Upper lobe of right lung (tissue), 1 donor: ENCODE data around the gene LRRFIP2. TPM values are rescaled to one million over a fixed set of nuclear protein-coding genes. Genes with fewer than 3 reads are reported as not detected.
A peak's percentile ranks its signal among the peaks of the same experiment; 100 is the strongest.

Source experiments
- ATAC-seq: fragments of 200-7000 bp; cut with Tn5 transposase; one replicate; pipeline ENCODE4 v1.9.1; 2020; ENCODE audit warnings: mild to moderate bottlenecking, moderate library complexity
- DNase-seq: peaks from one replicate; pipeline ENCODE4 v3.0.0-alpha.2; 2020
- H3K27ac ChIP-seq: fragments of 200-600 bp; one replicate; pipeline ENCODE4 v1.8.0; 2022
- H3K27me3 ChIP-seq: fragments of 200-600 bp; one replicate; pipeline ENCODE4 v1.8.0; 2022; ENCODE audit warnings: mild to moderate bottlenecking
- H3K36me3 ChIP-seq: fragments of 200-600 bp; one replicate; pipeline ENCODE4 v1.8.0; 2022
- H3K4me1 ChIP-seq: fragments of 200-600 bp; one replicate; pipeline ENCODE4 v1.8.0; 2022
- H3K4me3 ChIP-seq: fragments of 200-600 bp; one replicate; pipeline ENCODE4 v1.8.0; 2022; ENCODE audit warnings: mild to moderate bottlenecking
- H3K9me3 ChIP-seq: fragments of 200-600 bp; one replicate; pipeline ENCODE4 v1.8.0; 2022
- intact Hi-C: fragments of 100-400 bp; cut with DNase I; formaldehyde crosslinking; loops from one replicate; pipeline ENCODE4 v1.11.0; 2022
- total RNA-seq: library from RNA; stranded (reverse); fragmentation: NEBNext Ultra II Directional; extraction: Animal tissue kit (Norgen Biotek cat#: 25700); gene quantifications from one replicate; pipeline ENCODE4 v1.2.1, GENCODE V29; 2021
- TF ChIP-seq, protein P1 (sequence below): fragments of 200-600 bp; IDR thresholded peaks from one replicate; pipeline ENCODE4 v1.8.0; 2022; ENCODE audit warnings: antibody characterized with exemption
- donor health status: DM: no; HTN: yes; CAD: no; lungs with severe emphysema.

The LRRFIP2 gene
- total RNA-seq, 1 donor from 2014 or later, result 50.3 TPM

DNA sequence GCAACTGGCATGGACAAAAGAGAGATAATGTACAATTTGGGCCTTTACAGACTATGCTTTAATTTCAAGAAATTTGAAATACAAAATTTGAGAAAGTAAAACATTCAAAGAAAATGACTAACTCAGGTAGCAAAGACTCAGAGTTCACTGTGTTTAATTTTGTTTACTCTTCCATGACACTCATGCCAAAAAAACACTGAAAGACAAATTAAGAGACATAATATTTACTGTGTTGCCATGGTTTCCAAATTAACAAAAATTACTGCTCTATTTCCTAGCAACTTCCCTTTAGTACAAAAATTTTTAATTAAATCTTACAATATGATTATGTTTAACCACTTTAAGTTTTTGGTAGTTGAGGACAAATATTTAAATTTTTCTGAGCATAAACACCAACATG is 29.6 kb downstream of the LRRFIP2 start:
- Histone ChIP-seq H3K9me3 (no peaks in the 10 kb centered on the region), H3K27me3 (no peaks in the 10 kb centered on the region), H3K36me3 (peaks cover 22% of the 10 kb centered on the region), H3K4me1 (peaks cover 24% of the 10 kb centered on the region), H3K27ac (peak overlapping the region; percentile 40), H3K4me3 (no peak overlapping the region)
- ATAC-seq, result no peak
- no peak for DNase-seq
- TF ChIP-seq, protein P1, sequence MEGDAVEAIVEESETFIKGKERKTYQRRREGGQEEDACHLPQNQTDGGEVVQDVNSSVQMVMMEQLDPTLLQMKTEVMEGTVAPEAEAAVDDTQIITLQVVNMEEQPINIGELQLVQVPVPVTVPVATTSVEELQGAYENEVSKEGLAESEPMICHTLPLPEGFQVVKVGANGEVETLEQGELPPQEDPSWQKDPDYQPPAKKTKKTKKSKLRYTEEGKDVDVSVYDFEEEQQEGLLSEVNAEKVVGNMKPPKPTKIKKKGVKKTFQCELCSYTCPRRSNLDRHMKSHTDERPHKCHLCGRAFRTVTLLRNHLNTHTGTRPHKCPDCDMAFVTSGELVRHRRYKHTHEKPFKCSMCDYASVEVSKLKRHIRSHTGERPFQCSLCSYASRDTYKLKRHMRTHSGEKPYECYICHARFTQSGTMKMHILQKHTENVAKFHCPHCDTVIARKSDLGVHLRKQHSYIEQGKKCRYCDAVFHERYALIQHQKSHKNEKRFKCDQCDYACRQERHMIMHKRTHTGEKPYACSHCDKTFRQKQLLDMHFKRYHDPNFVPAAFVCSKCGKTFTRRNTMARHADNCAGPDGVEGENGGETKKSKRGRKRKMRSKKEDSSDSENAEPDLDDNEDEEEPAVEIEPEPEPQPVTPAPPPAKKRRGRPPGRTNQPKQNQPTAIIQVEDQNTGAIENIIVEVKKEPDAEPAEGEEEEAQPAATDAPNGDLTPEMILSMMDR, result no peak
- intact Hi-C loops, result no loop called here

DNA sequence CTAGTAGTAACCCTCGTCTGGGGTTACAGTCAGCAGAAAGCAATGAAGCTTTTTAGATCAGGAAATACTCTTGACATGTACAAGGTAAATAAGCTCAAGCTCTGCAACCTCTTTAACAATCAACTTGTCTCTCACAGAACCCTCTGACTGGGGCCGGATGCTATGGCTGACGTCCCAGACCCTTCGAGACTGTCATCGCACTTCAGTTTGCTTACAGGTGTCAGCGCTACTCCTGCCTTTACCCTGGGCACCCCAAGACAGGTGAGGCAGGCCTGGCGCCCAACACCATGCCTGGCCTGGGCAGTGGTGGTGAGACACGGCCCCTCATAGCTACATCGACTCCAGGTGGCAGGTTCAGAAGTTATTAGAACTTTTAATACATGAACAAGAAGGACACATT is 30.6 kb downstream of the LRRFIP2 start:
- TF ChIP-seq, protein P1, result no peak
- Histone ChIP-seq H3K4me1 (peaks cover 21% of the 10 kb centered on the region), H3K9me3 (no peaks in the 10 kb centered on the region), H3K36me3 (peaks cover 22% of the 10 kb centered on the region), H3K4me3 (no peak overlapping the region), H3K27ac (no peak overlapping the region), H3K27me3 (no peaks in the 10 kb centered on the region)
- no peak for DNase-seq
- no peak for ATAC-seq
- intact Hi-C loops, result no loop called here

DNA sequence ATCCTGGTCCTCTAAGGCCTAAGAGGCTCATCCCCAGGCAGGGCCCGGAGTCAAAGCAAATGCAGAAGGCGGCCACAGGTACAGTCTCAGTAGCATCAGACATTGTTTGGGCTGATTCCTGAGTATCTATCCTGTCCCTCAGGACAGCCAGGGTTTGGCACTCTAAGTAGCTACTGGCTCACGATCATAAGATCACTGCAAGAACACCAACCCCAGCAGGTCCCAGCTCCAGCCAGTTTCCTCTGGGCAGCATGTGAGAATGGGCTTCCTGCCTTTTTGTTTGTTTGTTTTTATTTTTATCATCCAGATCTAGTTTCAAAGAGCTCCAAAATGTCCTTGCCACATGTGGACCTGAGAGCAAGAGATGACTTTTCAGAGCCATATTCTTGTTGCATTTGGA is 32.7 kb downstream of the LRRFIP2 start:
- Histone ChIP-seq H3K9me3 (no peaks in the 10 kb centered on the region), H3K27ac (no peak overlapping the region), H3K27me3 (no peaks in the 10 kb centered on the region), H3K36me3 (peaks cover 9% of the 10 kb centered on the region), H3K4me3 (no peak overlapping the region), H3K4me1 (peaks cover 13% of the 10 kb centered on the region)
- intact Hi-C loops, result no loop called here
- no peak for ATAC-seq
- DNase-seq, result no peak
- TF ChIP-seq, protein P1, result no peak

DNA sequence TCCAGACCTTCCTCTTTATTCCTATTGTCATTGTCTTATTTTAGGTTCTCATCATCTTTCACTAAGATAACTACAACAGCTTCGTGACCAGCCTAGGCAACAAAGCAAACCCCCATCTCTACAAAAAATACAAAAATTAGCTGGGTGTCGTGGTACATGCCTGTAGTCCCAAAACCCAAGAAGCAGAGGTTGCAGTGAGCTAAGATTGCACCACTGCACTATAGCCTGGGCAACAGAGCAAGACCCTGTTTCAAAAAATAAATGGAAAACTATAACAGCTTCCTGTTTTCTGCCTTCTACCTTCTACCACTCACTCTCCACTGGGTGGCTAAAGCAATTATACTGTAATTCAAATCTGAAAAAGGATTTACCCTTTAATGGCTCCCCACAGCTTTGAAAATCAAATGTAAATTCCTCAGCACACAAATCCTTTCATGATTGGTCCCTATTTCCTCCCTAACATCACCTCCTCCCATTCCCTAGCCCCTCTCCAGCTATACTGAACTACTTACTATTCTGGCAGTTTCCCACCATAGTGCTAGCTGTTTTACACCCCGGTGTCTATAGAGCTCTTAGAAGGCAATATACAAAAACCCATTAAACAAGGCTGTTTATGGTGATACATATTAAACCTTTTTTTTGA is 33.4 kb downstream of the LRRFIP2 start:
- no peaks in the 10 kb centered on the region for H3K9me3 ChIP-seq
- DNase-seq (no peak), ATAC-seq (no peak)
- no peak overlapping the region for H3K27ac ChIP-seq
- peaks cover 9% of the 10 kb centered on the region for H3K36me3 ChIP-seq
- peaks cover 13% of the 10 kb centered on the region for H3K4me1 ChIP-seq
- intact Hi-C loops, result no loop called here
- TF ChIP-seq, protein P1, result no peak
- H3K27me3 ChIP-seq, result no peaks in the 10 kb centered on the region
- H3K4me3 ChIP-seq, result no peak overlapping the region

DNA sequence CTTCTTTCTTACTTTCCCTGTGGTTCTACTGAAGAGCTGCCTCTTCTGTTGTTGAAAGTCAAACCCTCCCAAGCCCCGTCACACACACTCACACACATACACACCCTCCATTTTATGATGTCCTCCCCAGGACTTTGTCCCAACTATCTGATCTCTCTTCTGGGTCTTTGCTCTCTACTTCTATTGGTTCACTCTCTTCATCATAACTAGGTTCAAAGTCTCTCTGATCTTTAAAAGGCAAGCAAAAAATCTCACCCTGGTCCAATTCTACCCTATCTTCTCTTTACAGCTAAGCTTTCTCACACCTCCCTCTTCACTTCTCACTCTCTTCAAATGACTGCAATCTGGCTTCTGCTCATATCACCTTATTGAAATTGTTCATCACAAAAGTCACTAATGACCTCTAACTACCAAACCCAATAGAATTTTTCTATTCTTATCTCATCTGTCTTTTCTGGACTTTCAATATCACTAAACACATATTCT is 34.8 kb downstream of the LRRFIP2 start:
- H3K36me3 ChIP-seq, result peaks cover 9% of the 10 kb centered on the region
- intact Hi-C loops, result no loop called here

More for the DNA sequence above, 34.8 kb downstream of the LRRFIP2 start:
- Histone ChIP-seq H3K9me3 (no peaks in the 10 kb centered on the region), H3K27ac (no peak overlapping the region), H3K27me3 (no peaks in the 10 kb centered on the region), H3K4me3 (no peak overlapping the region), H3K4me1 (no peaks in the 10 kb centered on the region)
- TF ChIP-seq, protein P1, result no peak
- ATAC-seq, result no peak
- no peak for DNase-seq
